ENCODE measurements around the gene ABCA1.

DNA sequence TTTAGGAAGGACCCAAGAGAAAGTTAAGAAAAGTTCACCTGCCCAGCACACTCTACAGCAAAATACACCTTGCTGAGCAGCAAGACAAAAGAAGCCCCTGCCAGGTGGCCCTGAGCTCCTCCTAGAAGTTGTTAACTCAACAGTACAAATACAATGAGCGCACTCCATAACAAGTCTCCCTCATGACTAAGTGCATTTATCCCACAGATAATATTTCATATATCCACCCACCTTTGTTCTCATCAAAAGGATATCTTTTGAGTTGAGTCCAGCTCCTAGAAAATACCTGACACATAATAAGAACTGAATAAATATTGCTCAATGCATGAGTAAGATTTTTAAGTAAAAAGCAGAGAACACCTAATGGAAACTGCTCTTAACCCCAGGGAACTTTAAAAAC is 73.3 kb downstream of the ABCA1 start:
- TF ChIP-seq POLR2AphosphoS5 (IDR thresholded peaks at IDR 0.05; ENCODE audit: borderline replicate concordance, low read depth, low read length) (no peak), EZH2 (IDR thresholded peaks at IDR 0.05) (no peak)
